K562 (cell line): ENCODE results near the gene PTPMT1. TPM values are rescaled to one million over a fixed set of nuclear protein-coding genes. Genes with fewer than 3 reads are reported as not detected.

ENCODE experiments used
- CAMTA2 ChIP-seq: fragments of 250-450 bp; sonication (Bioruptor Pico); conservative IDR thresholded peaks from 2 replicates; pipeline ENCODE4 v1.5.1; 2022
- KAT8 ChIP-seq: fragments of 450-650 bp; IDR thresholded peaks from 2 replicates; pipeline ENCODE4 v1.6.1; 2016; ENCODE audit warnings: low read depth, mild to moderate bottlenecking
- PBX2 ChIP-seq, 2 experiments: IDR thresholded peaks in 1 of 2; conservative IDR thresholded peaks in 1 of 2; 2 replicates each; pipeline ENCODE4 v1.6.1; 2016; ENCODE audit warnings: low read depth in 2 of 2, mild to moderate bottlenecking in 1 of 2, missing compliant biosample characterization in 1 of 2, missing genetic modification characterization in 1 of 2, moderate library complexity in 1 of 2
- ZNF318 ChIP-seq, 2 experiments: fragments of 450-650 bp; IDR thresholded peaks; 2 replicates each; pipeline ENCODE4 v1.6.1; 2016; ENCODE audit warnings: mild to moderate bottlenecking in 2 of 2, borderline replicate concordance in 1 of 2, low read depth in 1 of 2, moderate library complexity in 1 of 2
- polyA plus RNA-seq, 8 experiments: library from polyadenylated mRNA; depleted of rRNA in 4 of 8; stranded (reverse) in 5 of 8; unstranded in 3 of 8; fragments of >200 nt; fragmentation: Nextera tagmentation in 2 of 8; fragmentation: Illumina TruSeq in 1 of 8; extraction: Ambion mirVana in 2 of 8; extraction: Trizol in 1 of 8; gene quantifications; 2 replicates each; pipeline versions ENCODE4 v1.2.1 to v1.2.3, GENCODE V29; 2011 to 2014; ENCODE audit warnings: inconsistent platforms in 1 of 8, missing spikeins in 1 of 8
- total RNA-seq, 7 experiments: library from RNA; depleted of rRNA in 6 of 7; stranded (reverse); fragments of >200 nt in 6 of 7; fragmentation: Illumina TruSeq in 2 of 7; extraction: Trizol in 2 of 7; gene quantifications; 2 replicates each; pipeline versions ENCODE4 v1.2.1 to v1.2.3, GENCODE V29; 2011 to 2021; ENCODE audit warnings: low replicate concordance in 1 of 7
- TF ChIP-seq, protein P1 (sequence below), 2 experiments: fragments of 450-650 bp in 1 of 2; IDR thresholded peaks; 2 replicates each; pipeline ENCODE4 v1.6.1; 2011 to 2017; ENCODE audit warnings: low read depth in 2 of 2, antibody characterized with exemption in 1 of 2, borderline replicate concordance in 1 of 2, low read length in 1 of 2, mild to moderate bottlenecking in 1 of 2, mixed read lengths in 1 of 2; ENCODE audit not compliant: control insufficient read depth in 1 of 2

Gene PTPMT1
- total and polyA plus RNA-seq, 9 of the 15 experiments (the other 6 are each of a cell fraction or from before 2014, with no cell fraction given): 10.4 to 140 (median 67.2) TPM

GRCh38 chr11:47577460-47578041, 12.2 kb downstream of the PTPMT1 start (continued):
- TF ChIP-seq PBX2 (CRISPR knock-in tag; IDR thresholded peaks at IDR 0.05; ENCODE audit: low read depth): no peak
- TF ChIP-seq PBX2 (tag; conservative IDR thresholded peaks at IDR 0.05; ENCODE audit: low read depth): peak; percentile 93
- TF ChIP-seq CAMTA2 (CRISPR knock-in tag): no peak
- TF ChIP-seq, protein P1, sequence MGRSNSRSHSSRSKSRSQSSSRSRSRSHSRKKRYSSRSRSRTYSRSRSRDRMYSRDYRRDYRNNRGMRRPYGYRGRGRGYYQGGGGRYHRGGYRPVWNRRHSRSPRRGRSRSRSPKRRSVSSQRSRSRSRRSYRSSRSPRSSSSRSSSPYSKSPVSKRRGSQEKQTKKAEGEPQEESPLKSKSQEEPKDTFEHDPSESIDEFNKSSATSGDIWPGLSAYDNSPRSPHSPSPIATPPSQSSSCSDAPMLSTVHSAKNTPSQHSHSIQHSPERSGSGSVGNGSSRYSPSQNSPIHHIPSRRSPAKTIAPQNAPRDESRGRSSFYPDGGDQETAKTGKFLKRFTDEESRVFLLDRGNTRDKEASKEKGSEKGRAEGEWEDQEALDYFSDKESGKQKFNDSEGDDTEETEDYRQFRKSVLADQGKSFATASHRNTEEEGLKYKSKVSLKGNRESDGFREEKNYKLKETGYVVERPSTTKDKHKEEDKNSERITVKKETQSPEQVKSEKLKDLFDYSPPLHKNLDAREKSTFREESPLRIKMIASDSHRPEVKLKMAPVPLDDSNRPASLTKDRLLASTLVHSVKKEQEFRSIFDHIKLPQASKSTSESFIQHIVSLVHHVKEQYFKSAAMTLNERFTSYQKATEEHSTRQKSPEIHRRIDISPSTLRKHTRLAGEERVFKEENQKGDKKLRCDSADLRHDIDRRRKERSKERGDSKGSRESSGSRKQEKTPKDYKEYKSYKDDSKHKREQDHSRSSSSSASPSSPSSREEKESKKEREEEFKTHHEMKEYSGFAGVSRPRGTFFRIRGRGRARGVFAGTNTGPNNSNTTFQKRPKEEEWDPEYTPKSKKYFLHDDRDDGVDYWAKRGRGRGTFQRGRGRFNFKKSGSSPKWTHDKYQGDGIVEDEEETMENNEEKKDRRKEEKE (IDR thresholded peaks at IDR 0.05; ENCODE audit: borderline replicate concordance in 1 of 2, control insufficient read depth in 1 of 2, low read depth in 2 of 2, low read length in 1 of 2): no peak
- no peak for TF ChIP-seq ZNF318 (IDR thresholded peaks at IDR 0.05; ENCODE audit: borderline replicate concordance in 1 of 2, low read depth in 1 of 2)
- no peak for TF ChIP-seq KAT8
- TF ChIP-seq, all 486 proteins: peak for 8
